AG04450 (cell line): ENCODE data around the gene OR52E1. TPM values are rescaled to one million over a fixed set of nuclear protein-coding genes. Genes with fewer than 3 reads are reported as not detected.

Experiments used
- CTCF ChIA-PET: fragments of 300-600, 350-600 bp; formaldehyde crosslinking; extraction: SDS; loops from one replicate; lab custom pipeline; 2022; ENCODE audit warnings: antibody characterized with exemption, inconsistent platforms; lab: Charles Lee
- POLR2A ChIA-PET: fragments of 350-600 bp; formaldehyde crosslinking; extraction: SDS; loops from one replicate; lab custom pipeline; 2021; ENCODE audit warnings: antibody characterized with exemption, inconsistent platforms; lab: Yijun Ruan, JAX
- DNase-seq: peaks from one replicate; pipeline ENCODE4 v3.0.0-alpha.2; 2011; ENCODE audit warnings: low read depth, low spot score
- H3K27ac ChIP-seq: one replicate; pipeline ENCODE4 v1.5.1; 2012; ENCODE audit warnings: low read depth, low read length, control low read depth
- H3K27me3 ChIP-seq: one replicate; pipeline ENCODE4 v1.6.0; 2012; ENCODE audit warnings: low read length; ENCODE audit not compliant: control insufficient read depth, insufficient read depth
- H3K4me3 ChIP-seq: 2 replicates; pipeline ENCODE4 v1.5.1; 2011; ENCODE audit warnings: mild to moderate bottlenecking, low read depth, low read length, control low read depth
- H3K9me3 ChIP-seq: 2 replicates; pipeline ENCODE4 v1.5.1; 2012; ENCODE audit warnings: low read length; ENCODE audit not compliant: control insufficient read depth, insufficient read depth
- polyA plus RNA-seq: library from polyadenylated mRNA; depleted of rRNA; stranded (reverse); fragments of >200 nt; gene quantifications from 2 replicates; pipeline ENCODE4 v1.2.3, GENCODE V29; 2011
- TF ChIP-seq, protein P1 (sequence below): IDR thresholded peaks from 2 replicates; pipeline ENCODE4 v1.5.1; 2011; ENCODE audit warnings: low read depth, low read length, control low read depth, inconsistent platforms

The OR52E1 gene
- polyA plus RNA-seq, 1 experiment = not detected

DNA sequence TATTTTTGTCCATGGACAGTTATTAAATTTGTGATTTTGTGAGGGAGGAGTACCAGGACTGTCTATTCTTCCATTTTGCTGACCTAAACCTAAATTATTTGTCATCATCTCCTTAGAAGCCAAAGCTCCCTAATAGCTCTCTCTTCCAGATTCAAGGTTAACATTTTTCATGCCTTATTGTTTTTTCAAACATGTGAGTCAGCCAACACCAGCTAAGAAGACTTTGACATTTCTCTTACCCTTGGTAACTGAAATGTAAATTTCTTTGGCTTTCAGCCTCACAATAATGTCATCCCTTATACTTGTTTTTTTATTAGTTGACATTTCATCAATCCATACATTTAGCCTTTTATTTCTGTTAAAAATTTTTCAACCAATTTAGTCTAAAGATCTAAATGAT lies 19.2 kb downstream of the OR52E1 start:
- ChIA-PET POLR2A (no interaction called here), CTCF (no interaction called here)
- DNase-seq = no peak
- no peak overlapping the region for H3K27ac ChIP-seq
- no peaks in the 10 kb centered on the region for H3K9me3 ChIP-seq
- no peak overlapping the region for H3K4me3 ChIP-seq
- TF ChIP-seq, protein P1, sequence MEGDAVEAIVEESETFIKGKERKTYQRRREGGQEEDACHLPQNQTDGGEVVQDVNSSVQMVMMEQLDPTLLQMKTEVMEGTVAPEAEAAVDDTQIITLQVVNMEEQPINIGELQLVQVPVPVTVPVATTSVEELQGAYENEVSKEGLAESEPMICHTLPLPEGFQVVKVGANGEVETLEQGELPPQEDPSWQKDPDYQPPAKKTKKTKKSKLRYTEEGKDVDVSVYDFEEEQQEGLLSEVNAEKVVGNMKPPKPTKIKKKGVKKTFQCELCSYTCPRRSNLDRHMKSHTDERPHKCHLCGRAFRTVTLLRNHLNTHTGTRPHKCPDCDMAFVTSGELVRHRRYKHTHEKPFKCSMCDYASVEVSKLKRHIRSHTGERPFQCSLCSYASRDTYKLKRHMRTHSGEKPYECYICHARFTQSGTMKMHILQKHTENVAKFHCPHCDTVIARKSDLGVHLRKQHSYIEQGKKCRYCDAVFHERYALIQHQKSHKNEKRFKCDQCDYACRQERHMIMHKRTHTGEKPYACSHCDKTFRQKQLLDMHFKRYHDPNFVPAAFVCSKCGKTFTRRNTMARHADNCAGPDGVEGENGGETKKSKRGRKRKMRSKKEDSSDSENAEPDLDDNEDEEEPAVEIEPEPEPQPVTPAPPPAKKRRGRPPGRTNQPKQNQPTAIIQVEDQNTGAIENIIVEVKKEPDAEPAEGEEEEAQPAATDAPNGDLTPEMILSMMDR = no peak
- H3K27me3 ChIP-seq = no peaks in the 10 kb centered on the region

DNA sequence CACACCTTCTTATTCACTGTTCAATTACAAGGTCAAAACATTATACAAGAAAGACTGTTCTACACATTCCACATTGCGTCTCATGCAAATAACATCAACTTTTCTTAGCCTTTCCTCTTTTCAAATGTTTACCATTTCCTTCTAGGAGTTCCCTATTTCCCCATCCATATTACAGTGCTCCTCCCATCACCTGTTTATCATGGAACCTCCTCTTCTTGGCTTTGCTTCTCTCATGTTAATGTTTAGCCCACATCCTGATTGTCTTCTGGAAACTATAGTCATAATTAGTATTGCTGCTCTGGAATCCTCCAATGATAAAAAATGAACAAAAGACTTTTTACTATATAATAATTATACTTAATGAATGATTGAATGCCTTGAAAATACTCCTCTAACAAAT lies 21.3 kb downstream of the OR52E1 start:
- Histone ChIP-seq H3K4me3 (no peak overlapping the region), H3K27me3 (no peaks in the 10 kb centered on the region), H3K9me3 (no peaks in the 10 kb centered on the region), H3K27ac (no peak overlapping the region)
- TF ChIP-seq, protein P1 = no peak
- ChIA-PET POLR2A (no interaction called here), CTCF (no interaction called here)
- DNase-seq = no peak

DNA sequence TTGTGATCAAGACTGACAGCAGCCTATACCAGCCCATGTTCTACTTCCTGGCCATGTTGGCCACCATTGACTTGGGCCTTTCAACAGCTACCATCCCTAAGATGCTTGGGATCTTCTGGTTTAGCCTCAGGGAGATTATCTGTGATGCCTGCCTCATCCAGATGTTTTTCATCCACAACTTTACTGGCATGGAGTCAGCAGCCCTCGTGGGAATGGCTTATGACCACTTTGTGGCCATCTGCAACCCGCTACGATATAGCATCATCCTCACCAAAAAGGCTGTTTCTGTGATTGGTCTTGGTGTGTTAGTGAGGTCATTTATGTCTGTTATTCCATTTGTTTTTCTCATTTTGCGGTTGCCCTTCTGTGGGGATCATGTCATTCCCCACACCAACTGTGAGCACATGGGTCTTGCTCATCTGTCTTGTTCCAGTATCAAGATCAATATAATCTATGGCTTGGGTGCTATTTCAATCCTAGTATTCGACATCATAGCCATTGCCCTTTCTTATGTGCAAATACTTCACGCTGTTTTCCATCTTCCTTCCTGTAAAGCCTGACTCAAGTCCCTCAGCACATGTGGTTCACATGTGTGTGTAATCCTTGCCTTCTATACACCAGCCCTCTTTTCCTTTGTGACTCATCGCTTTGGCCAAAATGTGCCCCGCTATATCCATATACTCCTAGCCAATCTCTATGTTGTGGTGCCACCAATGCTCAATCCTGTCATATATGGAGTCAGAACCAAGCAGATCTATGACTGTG lies 23.6 kb downstream of the OR52E1 start:
- TF ChIP-seq, protein P1 = no peak
- CTCF ChIA-PET = interaction anchor here (1.1 kb wide), 1 partner anchor 31 kb away, joined by 4 read pairs; no protein-coding TSS in a partner anchor

DNA sequence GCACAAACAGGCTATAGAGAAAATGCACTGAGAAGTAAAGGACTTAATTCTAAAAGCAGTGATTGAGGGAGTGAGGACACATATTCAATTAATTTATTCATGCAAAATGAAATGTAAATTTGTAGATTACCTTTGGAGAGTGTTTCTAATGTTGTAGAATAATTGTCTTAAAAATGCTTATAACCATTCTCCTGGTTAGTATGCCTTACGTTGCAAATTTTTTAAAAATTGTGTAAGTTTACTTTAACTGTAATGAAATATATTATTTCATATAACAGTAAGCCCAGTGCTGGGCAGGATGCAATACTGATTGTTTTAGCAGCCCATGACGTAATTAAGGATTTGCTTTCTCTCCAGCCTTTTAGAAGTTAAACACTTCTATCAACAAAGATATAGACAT lies 26.6 kb downstream of the OR52E1 start:
- no peak for DNase-seq
- CTCF ChIA-PET = no interaction called here
- H3K27ac ChIP-seq = no peak overlapping the region
- POLR2A ChIA-PET = no interaction called here
- H3K9me3 ChIP-seq = no peaks in the 10 kb centered on the region
- TF ChIP-seq, protein P1 = no peak
- H3K4me3 ChIP-seq = no peak overlapping the region
- H3K27me3 ChIP-seq = no peaks in the 10 kb centered on the region

More for the DNA sequence above, 23.6 kb downstream of the OR52E1 start:
- POLR2A ChIA-PET = no interaction called here
- no peaks in the 10 kb centered on the region for H3K27me3 ChIP-seq
- H3K9me3 ChIP-seq = no peaks in the 10 kb centered on the region
- DNase-seq = no peak
- no peak overlapping the region for H3K4me3 ChIP-seq
- H3K27ac ChIP-seq = no peak overlapping the region

DNA sequence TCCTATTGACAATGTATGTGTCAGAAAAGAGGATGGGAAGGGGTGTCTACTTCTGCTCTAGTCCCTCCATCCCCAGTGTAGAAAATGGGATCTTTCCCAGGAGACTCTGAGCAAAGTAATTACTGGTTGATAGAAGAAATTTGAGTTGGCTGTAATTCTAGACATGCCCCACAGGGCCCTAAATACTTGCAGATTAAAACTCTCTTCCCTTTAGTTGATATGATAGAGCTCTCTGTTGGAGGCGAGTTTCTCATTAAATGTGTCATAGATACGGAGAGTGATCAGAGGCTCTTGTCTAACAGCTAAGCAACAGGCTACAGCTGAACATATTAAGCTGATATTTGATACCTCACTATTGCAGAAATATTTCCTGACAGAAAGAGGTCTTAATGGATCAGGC lies 32.9 kb downstream of the OR52E1 start:
- Histone ChIP-seq H3K4me3 (no peak overlapping the region), H3K27me3 (no peaks in the 10 kb centered on the region), H3K9me3 (no peaks in the 10 kb centered on the region), H3K27ac (no peak overlapping the region)
- CTCF ChIA-PET = no interaction called here
- POLR2A ChIA-PET = no interaction called here
- no peak for DNase-seq
- TF ChIP-seq, protein P1 = no peak
